Measurements from ENCODE around the gene CMKLR1.

The CMKLR1 gene

GRCh38 chr12:108364879-108365278 lies 25.8 kb upstream of the CMKLR1 start:
- TF ChIP-seq TAF1 (IDR thresholded peaks at IDR 0.05; ENCODE audit: borderline replicate concordance, insufficient read depth, low read length), result no peak
- no peak for TF ChIP-seq REST (IDR thresholded peaks at IDR 0.05; ENCODE audit: insufficient read depth in 1 of 2, low read depth in 2 of 2, low read length in 2 of 2)
- no peak for TF ChIP-seq POLR2AphosphoS5 (IDR thresholded peaks at IDR 0.05; ENCODE audit: low read depth, low read length)
- TF ChIP-seq SIN3A (IDR thresholded peaks at IDR 0.05; ENCODE audit: borderline replicate concordance, insufficient read depth, low read length), result no peak
- TF ChIP-seq FOXP2 (optimal IDR thresholded peaks at IDR 0.05; ENCODE audit: borderline replicate concordance, extremely low read depth, extremely low read length, insufficient read depth), result no peak

GRCh38 chr12:108363565-108363964 lies 24.5 kb upstream of the CMKLR1 start:
- no peak for TF ChIP-seq REST (IDR thresholded peaks at IDR 0.05; ENCODE audit: insufficient read depth in 1 of 2, low read depth in 2 of 2, low read length in 2 of 2)
- TF ChIP-seq SIN3A (IDR thresholded peaks at IDR 0.05; ENCODE audit: borderline replicate concordance, insufficient read depth, low read length), result no peak
- TF ChIP-seq TAF1 (IDR thresholded peaks at IDR 0.05; ENCODE audit: borderline replicate concordance, insufficient read depth, low read length), result no peak
- no peak for TF ChIP-seq POLR2AphosphoS5 (IDR thresholded peaks at IDR 0.05; ENCODE audit: low read depth, low read length)
- no peak for TF ChIP-seq FOXP2 (optimal IDR thresholded peaks at IDR 0.05; ENCODE audit: borderline replicate concordance, extremely low read depth, extremely low read length, insufficient read depth)

GRCh38 chr12:108363165-108363564 lies 24.1 kb upstream of the CMKLR1 start:
- TF ChIP-seq SIN3A (IDR thresholded peaks at IDR 0.05; ENCODE audit: borderline replicate concordance, insufficient read depth, low read length) (no peak), POLR2AphosphoS5 (IDR thresholded peaks at IDR 0.05; ENCODE audit: low read depth, low read length) (no peak), TAF1 (IDR thresholded peaks at IDR 0.05; ENCODE audit: borderline replicate concordance, insufficient read depth, low read length) (no peak), REST (IDR thresholded peaks at IDR 0.05; ENCODE audit: insufficient read depth in 1 of 2, low read depth in 2 of 2, low read length in 2 of 2) (no peak), FOXP2 (optimal IDR thresholded peaks at IDR 0.05; ENCODE audit: borderline replicate concordance, extremely low read depth, extremely low read length, insufficient read depth) (no peak)

GRCh38 chr12:108361606-108362005 lies 22.5 kb upstream of the CMKLR1 start:
- TF ChIP-seq TAF1 (IDR thresholded peaks at IDR 0.05; ENCODE audit: borderline replicate concordance, insufficient read depth, low read length) (no peak), REST (IDR thresholded peaks at IDR 0.05; ENCODE audit: insufficient read depth in 1 of 2, low read depth in 2 of 2, low read length in 2 of 2) (no peak), FOXP2 (optimal IDR thresholded peaks at IDR 0.05; ENCODE audit: borderline replicate concordance, extremely low read depth, extremely low read length, insufficient read depth) (no peak), POLR2AphosphoS5 (IDR thresholded peaks at IDR 0.05; ENCODE audit: low read depth, low read length) (no peak), SIN3A (IDR thresholded peaks at IDR 0.05; ENCODE audit: borderline replicate concordance, insufficient read depth, low read length) (no peak)

GRCh38 chr12:108360487-108360886 lies 21.4 kb upstream of the CMKLR1 start:
- TF ChIP-seq SIN3A (IDR thresholded peaks at IDR 0.05; ENCODE audit: borderline replicate concordance, insufficient read depth, low read length) (no peak), FOXP2 (optimal IDR thresholded peaks at IDR 0.05; ENCODE audit: borderline replicate concordance, extremely low read depth, extremely low read length, insufficient read depth) (no peak), POLR2AphosphoS5 (IDR thresholded peaks at IDR 0.05; ENCODE audit: low read depth, low read length) (no peak)
